HG03469 (cell line): ENCODE results near the gene CTSH.
"Not testable (repeated sequence)": the region's sequence is repeated elsewhere in the genome, so short reads cannot be mapped to it uniquely, and the experiment has no call there.

Experiments
- ATAC-seq: cut with Tn5 transposase; IDR thresholded peaks from one replicate; pipeline ENCODE4 v1.9.1; 2021; ENCODE audit warnings: mild to moderate bottlenecking, moderate library complexity, moderate number of reproducible peaks; ENCODE audit not compliant: unreplicated experiment

CTSH gene

GRCh38 chr15:78942741-78943140 lies 2.1 kb downstream of the CTSH start:
- ATAC-seq = no peak

GRCh38 chr15:78938658-78939488 lies 6.0 kb downstream of the CTSH start:
- peak; percentile 48 for ATAC-seq

- no peak for ATAC-seq
These were observed 7.6 kb downstream of the CTSH start for GRCh38 chr15:78937132-78937739.

GRCh38 chr15:78934655-78935023 lies 10.2 kb downstream of the CTSH start:
- no peak for ATAC-seq

GRCh38 chr15:78933823-78934654 lies 10.8 kb downstream of the CTSH start:
- ATAC-seq = no peak

DNA sequence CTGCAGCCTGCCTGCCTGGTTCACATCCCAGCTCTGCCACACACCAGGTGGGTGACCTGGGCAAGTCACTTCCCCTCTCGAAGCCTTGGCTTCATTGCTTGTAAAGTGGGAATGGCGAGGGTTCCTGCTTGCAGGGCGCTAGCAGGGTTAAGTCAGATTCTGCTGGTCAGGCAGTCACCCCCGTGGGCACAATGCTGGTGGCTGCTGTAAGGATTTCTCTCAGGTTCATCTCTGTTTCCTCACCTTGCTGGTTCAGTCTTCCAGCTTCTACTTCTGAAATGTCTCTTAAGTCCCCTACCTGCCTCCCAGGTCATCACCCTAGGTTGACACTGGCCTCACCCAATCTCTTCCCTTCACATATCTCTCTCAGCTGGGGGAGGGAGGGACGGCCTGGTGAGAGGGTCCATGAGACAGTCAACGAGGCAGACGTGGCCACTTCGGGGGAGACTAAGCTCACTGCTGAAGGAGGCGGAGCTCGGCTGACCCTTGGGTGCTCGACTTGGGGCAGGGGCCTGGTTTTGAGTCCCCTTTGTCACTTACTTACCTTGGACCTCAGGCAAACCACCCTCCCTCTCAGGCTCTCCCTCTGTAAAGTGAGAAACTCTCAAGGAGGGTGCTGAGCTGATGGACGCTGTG lies 11.5 kb downstream of the CTSH start:
- no peak for ATAC-seq

- no peak for ATAC-seq
These were observed 12.5 kb downstream of the CTSH start for GRCh38 chr15:78932258-78932808.

GRCh38 chr15:78931439-78932257 lies 13.2 kb downstream of the CTSH start:
- no peak for ATAC-seq

GRCh38 chr15:78930577-78931388 lies 14.1 kb downstream of the CTSH start:
- no peak for ATAC-seq

DNA sequence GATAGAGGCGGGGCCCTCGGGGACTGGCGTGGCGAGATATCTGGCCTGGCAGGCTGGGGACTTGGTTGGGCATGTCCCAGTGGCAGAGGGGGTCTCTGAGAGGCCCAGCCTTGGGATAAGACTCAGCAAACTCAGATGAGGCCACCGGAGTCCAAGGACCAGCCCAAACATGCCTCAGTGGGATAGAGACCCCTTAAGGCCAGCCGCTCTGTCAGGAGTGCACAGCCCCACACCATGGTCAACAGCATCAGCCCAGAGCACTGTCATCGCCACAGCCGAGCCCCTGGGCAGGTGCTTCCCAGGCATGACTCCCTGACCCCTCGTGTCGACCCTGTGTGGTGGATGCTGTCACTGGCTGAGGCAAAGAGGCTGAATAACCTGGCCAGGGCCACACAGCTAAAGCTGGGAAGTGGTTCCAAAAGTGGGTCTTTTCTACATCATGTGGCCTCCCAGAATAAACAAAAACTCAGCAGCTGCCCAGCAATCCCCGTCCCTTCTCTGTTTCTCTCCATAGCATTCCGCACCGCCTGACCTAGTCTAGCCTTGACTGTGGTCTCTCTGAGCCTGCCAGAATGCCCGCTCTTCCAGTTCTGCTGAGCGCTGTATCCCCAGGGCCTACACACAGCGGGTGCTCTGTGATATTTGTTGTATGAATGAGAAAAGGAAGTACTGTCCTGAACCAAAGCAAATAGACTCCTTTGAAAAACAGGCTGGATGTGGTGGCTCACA lies 15.1 kb downstream of the CTSH start:
- ATAC-seq = no peak

GRCh38 chr15:78928616-78929093 lies 16.2 kb downstream of the CTSH start:
- no peak for ATAC-seq

- ATAC-seq = not testable (repeated sequence)
These were observed 16.7 kb downstream of the CTSH start for GRCh38 chr15:78928176-78928575.

DNA sequence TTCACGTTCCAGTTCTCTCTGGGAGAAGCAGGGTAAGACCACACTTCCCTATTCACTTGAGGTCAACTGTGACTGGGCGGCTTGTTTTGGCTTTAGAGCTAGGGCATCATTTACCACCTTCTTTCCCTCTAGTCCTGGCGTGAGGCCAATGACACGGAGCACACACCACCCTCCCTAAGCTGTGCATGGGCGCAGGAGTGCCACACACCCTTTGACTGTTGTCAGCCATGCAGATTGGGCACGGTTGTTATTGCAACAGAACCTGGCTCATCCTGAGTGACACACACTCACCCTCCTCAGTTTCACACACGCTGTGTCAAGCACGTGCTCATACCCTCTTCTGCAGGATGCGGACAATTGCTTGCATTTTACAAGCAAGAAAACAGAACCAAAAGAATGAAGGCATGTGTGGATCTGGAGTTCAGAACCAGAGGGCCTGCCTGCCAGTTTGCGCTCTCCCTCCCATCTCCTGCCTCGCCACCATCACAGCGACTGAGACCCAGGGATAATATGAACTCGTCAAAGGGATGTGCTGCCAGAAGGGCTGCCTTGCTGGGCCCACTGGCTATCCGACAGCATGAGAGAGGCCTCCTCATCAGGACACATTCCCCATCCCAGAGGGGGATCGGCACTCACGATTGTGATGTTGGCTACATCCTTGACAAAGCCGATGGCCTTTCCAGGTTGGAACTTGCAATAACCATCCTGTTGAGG lies 17.6 kb downstream of the CTSH start:
- no peak for ATAC-seq

DNA sequence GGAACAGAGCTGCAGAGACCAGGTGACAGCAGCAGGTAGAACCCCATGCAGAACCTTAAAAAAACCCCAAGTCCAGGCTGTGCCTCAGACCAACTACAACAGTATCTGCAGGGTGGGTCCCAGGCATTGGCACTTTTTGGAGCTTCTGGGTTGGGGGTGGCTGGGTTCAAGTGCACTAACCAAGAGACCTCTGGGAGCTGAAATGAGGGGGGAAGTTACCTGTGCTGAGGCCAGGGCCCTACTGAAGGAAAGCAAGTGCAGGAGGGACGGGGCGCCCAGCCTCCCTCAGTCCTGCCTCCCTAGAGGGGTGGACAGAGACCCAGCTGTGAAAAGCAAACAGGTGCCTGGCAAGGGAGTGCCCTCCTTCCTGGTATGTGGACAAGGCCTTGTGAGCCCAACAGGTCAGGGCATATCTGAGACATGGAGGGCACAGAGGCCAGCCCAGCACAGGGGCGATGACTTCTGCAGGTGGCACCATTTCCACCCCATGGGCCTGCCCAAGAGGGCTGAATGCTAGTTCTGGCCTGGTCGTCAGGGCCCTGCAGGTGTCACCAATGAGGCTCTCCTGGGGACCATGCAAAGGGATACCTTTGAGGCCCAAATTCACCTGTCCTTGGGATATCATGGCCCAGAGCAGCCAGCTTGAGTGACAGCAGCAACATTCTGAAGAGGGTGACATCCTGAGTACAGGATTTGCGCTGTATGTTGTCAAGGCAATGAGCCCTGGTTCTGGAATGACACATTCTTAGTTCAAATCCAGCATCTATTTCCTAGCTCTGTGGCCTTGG lies 18.7 kb downstream of the CTSH start:
- no peak for ATAC-seq

GRCh38 chr15:78925076-78925624 lies 19.7 kb downstream of the CTSH start:
- no peak for ATAC-seq

- no peak for ATAC-seq
These were observed 21.1 kb downstream of the CTSH start for GRCh38 chr15:78923480-78924360.
